GM10266 (cell line): ENCODE measurements around the gene ACIN1.

Experiments
- DNase-seq: peaks from one replicate; pipeline ENCODE4 v3.0.0; 2012; ENCODE audit errors: extremely low spot score
- CTCF ChIP-seq: IDR thresholded peaks from 2 replicates; pipeline ENCODE4 v1.5.1; 2012; ENCODE audit warnings: mild to moderate bottlenecking, low read depth; ENCODE audit not compliant: control insufficient read depth, insufficient read depth; ENCODE audit errors: missing control alignments

ACIN1 gene

GRCh38 chr14:23128969-23129758 lies 34.2 kb upstream of the ACIN1 start:
- no peak for TF ChIP-seq CTCF
- no peak for DNase-seq

GRCh38 chr14:23127861-23128260 lies 32.9 kb upstream of the ACIN1 start:
- DNase-seq: no peak
- TF ChIP-seq CTCF: no peak

GRCh38 chr14:23126548-23127278 lies 31.8 kb upstream of the ACIN1 start:
- no peak for DNase-seq
- TF ChIP-seq CTCF: no peak

GRCh38 chr14:23125933-23126524 lies 31.1 kb upstream of the ACIN1 start:
- DNase-seq: no peak
- no peak for TF ChIP-seq CTCF

GRCh38 chr14:23125011-23125410 lies 30.1 kb upstream of the ACIN1 start:
- no peak for TF ChIP-seq CTCF
- DNase-seq: no peak

- TF ChIP-seq CTCF: no peak
- DNase-seq: no peak
These were observed 29.5 kb upstream of the ACIN1 start for GRCh38 chr14:23124337-23124954.
